Peyer's patch (tissue), 4 donors: Measurements from ENCODE around the gene HFE. TPM values are rescaled to one million over a fixed set of nuclear protein-coding genes. Genes with fewer than 3 reads are reported as not detected.
A peak's percentile ranks its signal among the peaks of the same experiment; 100 is the strongest.

Experiments used
- DNase-seq, 3 donors: peaks; one replicate each; pipeline ENCODE4 v3.0.0-alpha.2; 2017 to 2019
- H3K27ac ChIP-seq, 4 donors: fragments of 200-600 bp; sonication (generic); one replicate each; pipeline ENCODE4 v1.5.1; 2016 to 2019
- H3K27me3 ChIP-seq, 2 donors: fragments of 200-600 bp; sonication (generic); one replicate each; pipeline ENCODE4 v1.5.1; 2019
- H3K36me3 ChIP-seq, 3 donors: fragments of 200-600 bp; sonication (generic); one replicate each; pipeline ENCODE4 v1.5.1; 2016 to 2019
- H3K4me1 ChIP-seq, 4 donors: fragments of 200-600 bp; sonication (generic); one replicate each; pipeline ENCODE4 v1.5.1; 2016 to 2019
- H3K4me3 ChIP-seq, 4 donors: fragments of 200-600 bp; sonication (generic); 1 replicate in 3 of 4; 2 replicates in 1 of 4; pipeline ENCODE4 v1.5.1; 2016 to 2019; ENCODE audit warnings: mild to moderate bottlenecking in 1 of 4
- H3K9me3 ChIP-seq, 4 donors: fragments of 200-600 bp; sonication (generic); one replicate each; pipeline ENCODE4 v1.5.1; 2016 to 2019; ENCODE audit warnings: mild to moderate bottlenecking in 1 of 4
- POLR2A ChIP-seq, 2 donors: fragments of 450-650 bp; IDR thresholded peaks; one replicate each; pipeline ENCODE4 v1.5.1; 2017; ENCODE audit warnings: antibody characterized with exemption in 2 of 2, mild to moderate bottlenecking in 2 of 2, moderate library complexity in 2 of 2
- total RNA-seq, 4 donors: library from RNA; depleted of rRNA; stranded (reverse); fragments of >200 nt; gene quantifications; one replicate each; pipeline ENCODE4 v1.1.0, GENCODE V29; 2016
- TF ChIP-seq, protein P1 (sequence below), 6 experiments: fragments of 450-650 bp in 4 of 6; fragments of 200-600 bp in 2 of 6; sonication (generic) in 1 of 6; IDR thresholded peaks; one replicate each; pipeline ENCODE4 v1.5.1; 2017 to 2019; ENCODE audit warnings: antibody characterized with exemption in 6 of 6, mild to moderate bottlenecking in 3 of 6, moderate library complexity in 1 of 6

Gene HFE
- total RNA-seq, 4 donors from 2014 or later: 8.1 to 13.2 (median 9.7) TPM

DNA sequence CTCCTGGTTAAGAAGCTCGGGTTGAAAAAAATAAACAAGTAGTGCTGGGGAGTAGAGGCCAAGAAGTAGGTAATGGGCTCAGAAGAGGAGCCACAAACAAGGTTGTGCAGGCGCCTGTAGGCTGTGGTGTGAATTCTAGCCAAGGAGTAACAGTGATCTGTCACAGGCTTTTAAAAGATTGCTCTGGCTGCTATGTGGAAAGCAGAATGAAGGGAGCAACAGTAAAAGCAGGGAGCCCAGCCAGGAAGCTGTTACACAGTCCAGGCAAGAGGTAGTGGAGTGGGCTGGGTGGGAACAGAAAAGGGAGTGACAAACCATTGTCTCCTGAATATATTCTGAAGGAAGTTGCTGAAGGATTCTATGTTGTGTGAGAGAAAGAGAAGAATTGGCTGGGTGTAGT is 2.0 kb downstream of the HFE start:
- H3K4me1 ChIP-seq: peaks cover 0 to 10% (median 3%) of the 10 kb centered on the region in 4 donors
- no peak for DNase-seq

DNA sequence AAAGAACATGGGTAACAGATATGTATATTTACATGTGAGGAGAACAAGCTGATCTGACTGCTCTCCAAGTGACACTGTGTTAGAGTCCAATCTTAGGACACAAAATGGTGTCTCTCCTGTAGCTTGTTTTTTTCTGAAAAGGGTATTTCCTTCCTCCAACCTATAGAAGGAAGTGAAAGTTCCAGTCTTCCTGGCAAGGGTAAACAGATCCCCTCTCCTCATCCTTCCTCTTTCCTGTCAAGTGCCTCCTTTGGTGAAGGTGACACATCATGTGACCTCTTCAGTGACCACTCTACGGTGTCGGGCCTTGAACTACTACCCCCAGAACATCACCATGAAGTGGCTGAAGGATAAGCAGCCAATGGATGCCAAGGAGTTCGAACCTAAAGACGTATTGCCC is 5.2 kb downstream of the HFE start:
- TF ChIP-seq, protein P1, sequence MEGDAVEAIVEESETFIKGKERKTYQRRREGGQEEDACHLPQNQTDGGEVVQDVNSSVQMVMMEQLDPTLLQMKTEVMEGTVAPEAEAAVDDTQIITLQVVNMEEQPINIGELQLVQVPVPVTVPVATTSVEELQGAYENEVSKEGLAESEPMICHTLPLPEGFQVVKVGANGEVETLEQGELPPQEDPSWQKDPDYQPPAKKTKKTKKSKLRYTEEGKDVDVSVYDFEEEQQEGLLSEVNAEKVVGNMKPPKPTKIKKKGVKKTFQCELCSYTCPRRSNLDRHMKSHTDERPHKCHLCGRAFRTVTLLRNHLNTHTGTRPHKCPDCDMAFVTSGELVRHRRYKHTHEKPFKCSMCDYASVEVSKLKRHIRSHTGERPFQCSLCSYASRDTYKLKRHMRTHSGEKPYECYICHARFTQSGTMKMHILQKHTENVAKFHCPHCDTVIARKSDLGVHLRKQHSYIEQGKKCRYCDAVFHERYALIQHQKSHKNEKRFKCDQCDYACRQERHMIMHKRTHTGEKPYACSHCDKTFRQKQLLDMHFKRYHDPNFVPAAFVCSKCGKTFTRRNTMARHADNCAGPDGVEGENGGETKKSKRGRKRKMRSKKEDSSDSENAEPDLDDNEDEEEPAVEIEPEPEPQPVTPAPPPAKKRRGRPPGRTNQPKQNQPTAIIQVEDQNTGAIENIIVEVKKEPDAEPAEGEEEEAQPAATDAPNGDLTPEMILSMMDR (IDR thresholded peaks at IDR 0.05): no peak
- TF ChIP-seq POLR2A (IDR thresholded peaks at IDR 0.05): no peak
- Histone ChIP-seq H3K9me3 (no peaks in the 10 kb centered on the region), H3K4me1 (peaks cover 0 to 10% (median 3%) of the 10 kb centered on the region in 4 donors), H3K27ac (no peak overlapping the region), H3K36me3 (peaks cover 0 to 3% (median 0%) of the 10 kb centered on the region in 3 donors), H3K27me3 (no peaks in the 10 kb centered on the region), H3K4me3 (no peak overlapping the region)
- no peak for DNase-seq

More for the DNA sequence above, 2.0 kb downstream of the HFE start:
- Histone ChIP-seq H3K9me3 (no peaks in the 10 kb centered on the region), H3K27ac (peak overlapping the region in 1 of 4 donors; percentile 91), H3K27me3 (no peaks in the 10 kb centered on the region), H3K36me3 (peaks cover 0 to 3% (median 0%) of the 10 kb centered on the region in 3 donors), H3K4me3 (no peak overlapping the region)
- TF ChIP-seq, protein P1 (IDR thresholded peaks at IDR 0.05): no peak
- no peak for TF ChIP-seq POLR2A (IDR thresholded peaks at IDR 0.05)

DNA sequence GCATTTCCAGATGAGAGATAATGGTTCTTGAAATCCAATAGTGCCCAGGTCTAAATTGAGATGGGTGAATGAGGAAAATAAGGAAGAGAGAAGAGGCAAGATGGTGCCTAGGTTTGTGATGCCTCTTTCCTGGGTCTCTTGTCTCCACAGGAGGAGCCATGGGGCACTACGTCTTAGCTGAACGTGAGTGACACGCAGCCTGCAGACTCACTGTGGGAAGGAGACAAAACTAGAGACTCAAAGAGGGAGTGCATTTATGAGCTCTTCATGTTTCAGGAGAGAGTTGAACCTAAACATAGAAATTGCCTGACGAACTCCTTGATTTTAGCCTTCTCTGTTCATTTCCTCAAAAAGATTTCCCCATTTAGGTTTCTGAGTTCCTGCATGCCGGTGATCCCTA is 6.8 kb downstream of the HFE start:
- Histone ChIP-seq H3K27ac (no peak overlapping the region), H3K4me3 (no peak overlapping the region), H3K27me3 (no peaks in the 10 kb centered on the region), H3K9me3 (no peaks in the 10 kb centered on the region), H3K36me3 (peaks cover 0 to 3% (median 0%) of the 10 kb centered on the region in 3 donors), H3K4me1 (peaks cover 0 to 3% (median 0%) of the 10 kb centered on the region in 4 donors)
- no peak for DNase-seq
- TF ChIP-seq, protein P1 (IDR thresholded peaks at IDR 0.05): no peak
- TF ChIP-seq POLR2A (IDR thresholded peaks at IDR 0.05): no peak

DNA sequence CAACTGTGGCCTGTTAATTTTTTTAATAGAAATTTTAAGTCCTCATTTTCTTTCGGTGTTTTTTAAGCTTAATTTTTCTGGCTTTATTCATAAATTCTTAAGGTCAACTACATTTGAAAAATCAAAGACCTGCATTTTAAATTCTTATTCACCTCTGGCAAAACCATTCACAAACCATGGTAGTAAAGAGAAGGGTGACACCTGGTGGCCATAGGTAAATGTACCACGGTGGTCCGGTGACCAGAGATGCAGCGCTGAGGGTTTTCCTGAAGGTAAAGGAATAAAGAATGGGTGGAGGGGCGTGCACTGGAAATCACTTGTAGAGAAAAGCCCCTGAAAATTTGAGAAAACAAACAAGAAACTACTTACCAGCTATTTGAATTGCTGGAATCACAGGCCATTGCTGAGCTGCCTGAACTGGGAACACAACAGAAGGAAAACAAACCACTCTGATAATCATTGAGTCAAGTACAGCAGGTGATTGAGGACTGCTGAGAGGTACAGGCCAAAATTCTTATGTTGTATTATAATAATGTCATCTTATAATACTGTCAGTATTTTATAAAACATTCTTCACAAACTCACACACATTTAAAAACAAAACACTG is 10.1 kb downstream of the HFE start:
- peak in 2 of 3 donors; percentile 64 to 88 for DNase-seq
- Histone ChIP-seq H3K27ac (no peak overlapping the region), H3K36me3 (no peaks in the 10 kb centered on the region), H3K4me3 (no peak overlapping the region), H3K4me1 (no peaks in the 10 kb centered on the region), H3K9me3 (no peaks in the 10 kb centered on the region), H3K27me3 (no peaks in the 10 kb centered on the region)
- TF ChIP-seq POLR2A (IDR thresholded peaks at IDR 0.05): peak in 1 of 2 donors; percentile 10
- TF ChIP-seq, protein P1 (IDR thresholded peaks at IDR 0.05): peak; percentile 63 to 91 (median 80)

DNA sequence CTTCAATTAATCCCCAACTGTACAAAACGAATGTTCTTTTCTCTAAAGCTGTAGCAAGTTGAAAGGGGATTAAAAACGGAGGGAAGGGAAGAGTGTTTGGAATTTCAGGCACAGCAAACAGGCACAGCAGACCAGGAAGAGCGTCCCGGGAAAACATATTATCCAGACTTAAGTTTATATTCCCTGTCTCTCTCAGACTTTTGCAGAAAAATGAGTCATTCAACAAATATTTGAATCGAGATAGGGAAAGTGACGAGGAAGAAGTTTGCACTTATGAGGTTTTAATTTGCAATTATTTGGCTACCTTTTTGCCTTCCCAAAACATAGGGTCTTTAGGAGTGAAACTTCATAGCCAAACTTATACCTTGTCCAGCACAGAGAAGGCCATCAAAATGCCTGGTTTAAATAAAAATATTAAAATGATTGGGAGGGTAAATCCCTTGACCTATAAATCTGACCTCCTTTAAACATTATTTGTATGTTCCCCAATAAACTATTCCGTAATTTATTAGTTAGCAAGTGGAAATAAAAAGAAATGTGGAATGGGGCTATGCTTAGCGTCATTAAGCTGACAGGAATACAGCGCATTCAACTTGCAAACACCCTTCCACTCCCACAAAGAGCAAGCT is 16.0 kb downstream of the HFE start:
- Histone ChIP-seq H3K36me3 (no peaks in the 10 kb centered on the region), H3K27me3 (no peaks in the 10 kb centered on the region), H3K27ac (peak overlapping the region; percentile 79 to 95 (median 89)), H3K4me1 (peaks cover 0 to 15% (median 3%) of the 10 kb centered on the region in 4 donors), H3K9me3 (no peaks in the 10 kb centered on the region), H3K4me3 (peak overlapping the region in 2 of 4 donors; percentile 28 to 57)
- TF ChIP-seq POLR2A (IDR thresholded peaks at IDR 0.05): no peak
- no peak for DNase-seq

DNA sequence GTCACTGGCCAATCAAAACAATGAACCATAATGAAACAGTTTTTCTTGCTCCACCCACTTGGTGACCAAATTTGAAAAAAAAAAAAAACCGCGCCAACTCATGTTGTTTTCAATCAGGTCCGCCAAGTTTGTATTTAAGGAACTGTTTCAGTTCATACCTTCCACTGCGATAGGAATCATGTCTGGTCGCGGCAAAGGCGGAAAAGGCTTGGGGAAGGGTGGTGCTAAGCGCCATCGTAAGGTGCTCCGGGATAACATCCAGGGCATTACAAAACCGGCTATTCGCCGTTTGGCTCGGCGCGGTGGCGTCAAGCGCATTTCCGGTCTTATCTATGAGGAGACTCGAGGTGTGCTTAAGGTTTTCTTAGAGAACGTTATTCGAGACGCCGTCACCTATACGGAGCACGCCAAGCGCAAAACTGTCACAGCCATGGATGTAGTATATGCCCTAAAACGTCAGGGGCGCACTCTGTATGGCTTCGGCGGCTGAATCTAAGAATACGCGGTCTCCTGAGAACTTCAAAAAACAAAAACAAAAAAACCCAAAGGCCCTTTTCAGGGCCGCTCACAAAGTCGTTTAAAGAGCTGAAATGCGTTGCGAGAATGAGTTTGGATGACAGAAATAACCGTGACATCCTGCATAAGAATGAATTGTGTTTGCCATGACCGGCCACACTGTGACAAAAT is 16.7 kb downstream of the HFE start:
- H3K36me3 ChIP-seq: no peaks in the 10 kb centered on the region
- H3K4me3 ChIP-seq: peak overlapping the region; percentile 26 to 57 (median 48)
- peaks cover 0 to 15% (median 3%) of the 10 kb centered on the region in 4 donors for H3K4me1 ChIP-seq
- TF ChIP-seq, protein P1 (IDR thresholded peaks at IDR 0.05): peak; percentile 17 to 57 (median 46)
- TF ChIP-seq POLR2A (IDR thresholded peaks at IDR 0.05): peak; percentile 98 to 99
- peak overlapping the region; percentile 79 to 95 (median 89) for H3K27ac ChIP-seq
- H3K9me3 ChIP-seq: no peaks in the 10 kb centered on the region
- H3K27me3 ChIP-seq: no peaks in the 10 kb centered on the region
- peak; percentile 89 to 96 (median 91) for DNase-seq
